Activated CD8-positive, alpha-beta memory T cell treated with anti-CD3 and anti-CD28 coated beads for 4 hours (primary cell): ENCODE data around the gene ERG.

Experiments used
- DNase-seq, 2 donors: peaks; one replicate each; pipeline ENCODE4 v3.0.0-alpha.2; 2020; ENCODE audit warnings: low read depth in 2 of 2

ERG gene

DNA sequence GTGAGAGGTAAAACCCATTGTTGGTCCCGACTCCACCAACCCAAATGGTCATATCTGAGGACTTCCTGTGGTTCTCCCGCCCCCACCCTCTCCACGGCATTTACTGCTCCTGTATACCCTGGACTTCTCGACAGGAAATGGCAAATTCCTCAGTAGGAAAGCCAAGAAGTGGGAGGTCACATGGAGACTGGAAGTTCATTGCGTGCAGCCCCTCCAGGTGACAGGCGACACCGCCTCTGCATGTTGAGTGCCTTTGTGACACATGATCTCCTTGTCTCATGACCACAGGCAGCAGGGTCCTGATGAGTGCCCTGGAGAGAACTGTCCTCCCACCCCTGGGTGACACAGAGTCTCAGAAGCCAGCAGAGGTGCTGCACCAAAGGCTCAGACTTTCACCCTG, 24.2 kb downstream of the ERG start:
- no peak for DNase-seq

DNA sequence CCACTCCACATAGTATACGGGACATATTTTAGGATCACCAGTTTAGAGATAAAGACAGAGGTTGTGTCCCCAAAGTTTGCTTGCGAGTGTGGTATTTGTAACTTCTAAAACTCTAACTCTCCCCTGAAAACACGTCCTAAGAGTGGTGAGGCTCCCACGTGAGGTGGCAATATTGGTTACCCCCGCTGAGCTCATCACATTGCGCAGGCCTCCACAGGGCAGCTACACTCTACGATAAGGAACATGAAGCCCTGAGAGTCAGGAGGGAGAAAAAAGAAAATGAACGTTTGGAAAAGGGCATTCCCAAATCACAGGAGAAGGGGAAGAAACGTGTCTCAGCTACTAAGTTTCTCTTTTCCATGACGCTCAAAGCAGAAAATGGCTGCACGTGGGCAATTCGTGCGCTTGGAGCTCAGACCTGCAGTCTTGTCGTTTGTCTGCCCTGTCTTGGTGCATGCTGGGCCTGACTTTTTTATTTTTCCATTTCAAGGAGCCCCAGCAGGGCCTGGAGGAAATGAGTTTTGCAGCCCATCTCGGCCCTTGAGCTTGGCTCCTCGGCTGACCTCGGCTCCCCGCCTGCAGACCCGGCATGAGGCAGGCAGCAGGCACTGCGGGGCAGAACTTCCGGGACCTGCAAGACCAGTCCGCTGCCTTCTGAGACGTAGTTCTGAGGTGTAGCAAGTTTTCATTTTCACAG, 25.7 kb downstream of the ERG start:
- no peak for DNase-seq

- DNase-seq, result no peak
These were observed 26.5 kb downstream of the ERG start for GRCh38 chr21:38471766-38472165.

DNA sequence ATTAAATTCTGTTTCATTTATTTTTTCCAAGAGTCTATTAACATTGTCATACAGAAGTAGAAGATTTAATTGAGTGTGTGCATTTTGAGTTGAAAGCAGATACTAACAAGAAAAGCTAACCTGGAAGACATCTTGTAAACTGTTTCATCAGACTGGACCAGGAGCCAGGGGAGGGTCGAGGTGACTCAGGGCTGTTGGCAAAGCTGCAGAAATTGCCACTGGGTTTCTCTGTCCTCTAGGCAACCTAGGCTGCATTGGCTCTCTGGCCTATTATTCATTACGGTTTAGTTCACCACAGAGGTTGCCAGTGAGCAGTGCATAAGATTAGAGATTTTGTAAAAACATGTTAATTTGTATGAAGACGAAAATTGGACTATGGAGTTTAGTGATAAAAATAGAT, 27.5 kb downstream of the ERG start:
- DNase-seq, result no peak

GRCh38 chr21:38469642-38470041, 28.6 kb downstream of the ERG start:
- DNase-seq, result no peak

DNA sequence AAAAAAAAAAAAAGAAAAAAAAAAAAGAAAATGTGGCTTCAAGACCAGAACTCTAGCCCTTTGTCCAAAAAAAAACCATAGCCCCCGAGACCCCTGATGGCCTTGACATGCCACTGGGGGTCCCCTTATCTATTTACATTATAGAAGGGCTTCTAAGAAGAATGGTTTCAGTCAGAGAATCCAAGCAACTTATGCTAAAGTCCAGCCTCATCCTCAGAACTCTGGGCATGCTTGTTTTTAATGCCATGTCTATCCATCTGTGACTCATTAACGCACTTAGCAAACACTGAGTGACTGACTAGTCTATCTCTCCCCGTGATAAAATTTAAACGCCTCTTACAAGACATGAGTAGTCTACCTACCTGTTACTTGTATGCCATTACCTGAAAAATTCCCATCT, 29.3 kb downstream of the ERG start:
- DNase-seq, result no peak

GRCh38 chr21:38467911-38468310, 30.4 kb downstream of the ERG start:
- no peak for DNase-seq

GRCh38 chr21:38467374-38467773, 30.9 kb downstream of the ERG start:
- DNase-seq, result no peak

GRCh38 chr21:38460171-38460742, 38.0 kb downstream of the ERG start:
- no peak for DNase-seq

DNA sequence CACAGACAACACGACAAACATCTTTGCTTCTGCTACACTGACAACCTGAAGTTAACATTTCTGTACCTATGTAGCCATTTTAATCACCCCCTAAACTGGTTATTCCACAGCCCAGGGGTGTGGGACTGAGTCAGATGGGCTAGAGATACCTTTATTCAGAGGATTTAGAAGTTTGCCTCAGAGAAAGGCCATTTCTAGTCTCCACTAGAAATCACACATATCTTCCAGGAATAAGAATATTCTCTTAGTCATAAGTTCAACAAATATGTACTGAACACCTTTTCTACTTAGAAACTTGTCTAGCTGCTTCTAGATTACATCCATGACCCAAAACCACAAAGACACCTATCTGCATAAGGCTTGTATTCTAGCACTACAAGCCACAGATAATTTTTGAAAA, 38.8 kb downstream of the ERG start:
- DNase-seq, result no peak

- DNase-seq, result no peak
These were observed 42.9 kb downstream of the ERG start for GRCh38 chr21:38455403-38455802.

DNA sequence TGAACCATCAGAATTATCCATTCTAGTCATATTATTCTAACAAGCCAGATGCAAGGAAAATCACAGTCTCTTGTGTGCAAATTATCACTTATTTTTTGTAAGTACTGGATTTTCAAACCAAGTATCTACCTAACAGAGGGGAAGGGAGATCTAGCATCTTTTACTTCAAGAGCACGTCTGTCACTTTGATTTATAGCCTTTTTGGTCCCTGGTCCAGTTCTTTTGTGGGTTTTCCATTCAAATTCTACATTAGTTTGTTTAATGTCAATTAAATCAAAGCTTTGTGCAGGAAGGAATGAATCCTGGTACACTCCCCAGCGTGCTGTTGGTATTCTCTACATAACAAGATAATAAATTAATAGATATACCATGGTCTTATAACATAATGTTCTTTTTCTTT, 43.6 kb downstream of the ERG start:
- DNase-seq, result no peak

- no peak for DNase-seq
These were observed 44.1 kb downstream of the ERG start for GRCh38 chr21:38454161-38454560.

DNA sequence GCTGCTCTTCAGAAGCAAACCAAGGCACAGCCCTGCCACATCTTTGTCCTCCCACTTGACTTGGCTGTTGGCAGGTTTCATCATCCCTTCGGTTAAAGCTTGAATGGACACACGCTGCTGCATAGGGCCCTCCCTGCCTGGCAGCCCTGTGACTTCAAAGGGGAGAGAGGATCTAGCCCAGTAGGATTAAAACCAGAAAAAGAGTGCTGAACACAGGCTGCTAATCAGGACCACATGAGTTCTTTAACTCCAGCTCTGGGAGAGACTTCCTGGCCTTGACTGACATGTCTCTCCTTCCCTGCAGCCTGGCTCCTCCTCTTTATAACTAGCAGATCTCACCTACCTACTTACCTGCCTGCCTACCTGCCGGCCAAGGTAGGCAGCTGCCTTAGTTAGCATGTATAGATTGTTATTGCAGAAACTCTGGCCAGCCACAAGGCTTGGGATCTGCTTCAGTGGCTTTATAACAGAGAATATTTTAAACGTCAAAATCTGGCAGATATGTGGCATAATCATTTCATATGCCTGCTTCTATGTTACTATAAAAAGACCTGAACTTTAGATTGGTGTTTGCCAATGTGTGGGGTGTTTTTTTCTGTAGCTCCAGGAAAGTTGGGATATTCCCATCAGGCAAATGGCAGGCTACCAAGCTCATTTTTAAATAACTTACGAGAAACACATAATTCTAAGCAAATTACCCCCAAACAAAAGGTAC, 49.4 kb downstream of the ERG start:
- no peak for DNase-seq

DNA sequence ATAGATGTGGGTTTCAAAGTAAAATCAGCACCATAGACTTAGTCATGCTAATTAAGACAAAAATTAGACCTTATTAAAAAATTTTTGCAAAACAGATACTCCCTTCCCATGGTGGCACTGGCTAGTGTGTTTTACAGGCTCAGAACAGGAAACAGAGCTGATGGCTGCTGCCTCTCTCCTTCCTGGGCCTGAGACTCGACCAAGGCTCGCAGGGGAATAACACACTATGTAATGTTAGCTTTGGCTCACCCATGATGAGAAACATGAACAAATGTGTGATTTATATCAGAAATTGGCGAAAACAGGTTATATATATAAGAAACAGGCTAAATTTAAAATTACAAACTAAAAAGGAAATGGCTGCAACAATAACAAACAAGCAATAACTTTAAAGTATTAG, 50.7 kb downstream of the ERG start:
- DNase-seq, result no peak

DNA sequence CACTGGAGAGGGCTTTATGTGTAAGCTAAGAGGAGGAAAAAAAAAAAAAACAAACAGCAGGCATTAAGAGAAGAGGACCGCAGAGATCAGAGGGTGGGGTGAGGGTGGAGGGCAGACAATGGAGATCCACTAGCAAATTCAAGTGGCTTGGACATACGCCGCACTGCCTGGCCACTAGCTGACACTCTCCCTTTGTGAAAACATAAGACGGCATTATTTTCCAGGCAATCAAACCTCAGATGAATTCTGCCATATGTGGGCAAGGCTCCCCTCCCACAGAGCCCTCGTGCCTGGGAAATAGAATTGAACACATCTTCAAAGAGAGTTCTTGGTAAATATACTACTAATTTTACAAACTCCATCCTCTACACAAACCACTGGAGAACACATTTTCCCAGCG, 53.6 kb downstream of the ERG start:
- DNase-seq, result no peak

GRCh38 chr21:38443110-38443509, 55.2 kb downstream of the ERG start:
- no peak for DNase-seq

DNA sequence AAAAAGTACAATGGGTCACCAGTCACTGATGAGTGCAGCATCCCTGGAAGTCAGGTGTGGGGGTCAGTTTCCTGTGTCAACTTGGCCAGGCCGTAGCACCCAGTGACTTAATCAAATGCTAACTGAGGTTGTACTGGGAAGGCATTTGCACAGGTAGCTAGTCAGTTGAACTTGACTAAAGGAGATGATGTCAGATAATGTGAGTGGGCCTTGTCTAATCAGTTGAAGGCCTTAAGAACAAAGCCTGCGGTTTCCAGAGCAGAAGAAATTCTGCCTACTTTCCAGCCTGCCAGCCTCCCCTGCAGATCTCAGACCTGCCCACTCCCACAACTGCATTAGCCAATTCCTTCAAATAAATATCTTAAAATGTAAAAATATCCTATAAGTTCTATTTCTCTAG, 57.1 kb downstream of the ERG start:
- DNase-seq, result no peak

- no peak for DNase-seq
These were observed 57.5 kb downstream of the ERG start for GRCh38 chr21:38440746-38441145.

DNA sequence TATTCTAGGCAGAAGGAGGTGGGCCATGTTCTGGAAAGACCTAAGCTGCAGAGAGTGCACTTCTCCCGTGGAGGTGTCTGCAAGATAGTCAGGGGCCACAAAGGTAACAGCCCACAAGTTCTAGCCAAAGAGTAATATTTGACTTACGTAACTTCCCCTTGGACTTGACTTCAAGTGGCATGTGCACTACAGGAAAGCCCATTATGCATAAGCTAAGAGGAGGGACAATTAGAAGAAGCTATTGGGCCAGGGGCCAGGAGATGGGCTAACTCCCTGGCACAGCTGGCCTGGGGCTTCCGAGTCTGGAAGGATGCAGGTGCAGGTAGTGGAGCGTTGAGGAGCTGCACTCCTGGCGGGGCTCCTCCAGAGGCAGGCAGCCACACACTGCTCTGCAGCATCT, 58.3 kb downstream of the ERG start:
- DNase-seq, result no peak

DNA sequence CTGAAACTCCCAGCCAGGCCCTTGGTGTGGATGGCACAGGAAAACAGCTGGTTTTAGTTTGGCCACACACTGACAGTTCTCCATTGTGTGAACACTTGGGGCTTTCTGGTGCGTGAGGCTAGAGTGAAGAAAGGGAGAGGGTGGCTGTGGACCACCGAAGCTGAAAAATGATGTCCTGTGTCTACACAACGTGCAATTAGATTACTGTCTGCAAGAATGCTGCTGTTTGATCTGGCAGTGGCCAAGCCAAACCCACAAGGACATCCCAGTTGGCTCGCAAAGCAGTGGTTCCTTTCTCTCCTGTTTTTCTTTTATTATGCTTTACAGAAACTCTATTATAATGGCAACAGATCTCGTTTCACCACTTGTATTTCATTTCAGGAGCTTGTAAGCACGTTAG, 58.9 kb downstream of the ERG start:
- DNase-seq, result no peak

DNA sequence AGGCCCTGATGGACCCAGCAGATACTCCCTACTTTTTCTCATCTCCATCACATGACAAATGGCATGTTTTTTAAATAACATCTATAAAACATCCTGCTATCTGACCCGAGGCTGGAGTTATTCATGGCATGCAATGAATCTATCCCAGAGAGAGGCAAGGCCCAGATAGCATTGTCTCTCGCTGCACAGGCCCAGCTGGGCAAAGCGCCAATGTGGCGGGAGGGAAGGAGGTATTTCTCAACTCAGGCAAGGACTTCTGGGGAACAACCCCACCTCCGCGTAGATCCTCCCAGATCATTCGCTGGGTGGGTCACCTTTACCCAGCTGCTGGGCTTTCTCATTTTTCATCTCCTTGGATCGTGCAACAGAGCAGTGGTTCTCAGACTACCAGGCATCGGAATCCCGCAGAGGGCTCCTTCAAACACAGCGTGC, 59.8 kb downstream of the ERG start:
- DNase-seq, result no peak

DNA sequence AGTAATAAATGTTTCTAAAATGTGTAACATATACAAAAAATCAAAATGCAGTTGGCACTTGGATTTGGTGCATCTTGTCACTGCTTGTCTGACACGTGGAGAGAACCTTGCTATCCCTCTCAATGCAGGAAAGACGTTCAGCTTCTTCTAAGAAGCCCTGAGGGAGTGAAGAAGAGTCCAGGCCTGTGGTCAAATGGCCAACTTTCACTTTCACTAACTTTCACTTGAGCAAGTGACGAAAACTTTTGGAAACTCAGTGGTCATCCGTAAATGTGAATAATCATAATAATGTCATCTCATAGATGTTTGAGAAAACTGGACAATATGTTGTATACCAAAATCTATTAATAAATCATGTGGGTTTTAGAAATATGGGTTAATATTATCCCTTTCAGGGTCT, 61.9 kb downstream of the ERG start:
- DNase-seq, result no peak
